ENCODE data around the gene RUSF1. TPM values are rescaled to one million over a fixed set of nuclear protein-coding genes. Genes with fewer than 3 reads are reported as not detected.
"Not testable (repeated sequence)": the region's sequence is repeated elsewhere in the genome, so short reads cannot be mapped to it uniquely, and the experiment has no call there.

The RUSF1 gene
- polyA plus RNA-seq, 1 donor = 77.8 TPM

GRCh38 chr16:31521368-31521767 is 13.2 kb upstream of the RUSF1 start:
- DNase-seq = no peak

DNA sequence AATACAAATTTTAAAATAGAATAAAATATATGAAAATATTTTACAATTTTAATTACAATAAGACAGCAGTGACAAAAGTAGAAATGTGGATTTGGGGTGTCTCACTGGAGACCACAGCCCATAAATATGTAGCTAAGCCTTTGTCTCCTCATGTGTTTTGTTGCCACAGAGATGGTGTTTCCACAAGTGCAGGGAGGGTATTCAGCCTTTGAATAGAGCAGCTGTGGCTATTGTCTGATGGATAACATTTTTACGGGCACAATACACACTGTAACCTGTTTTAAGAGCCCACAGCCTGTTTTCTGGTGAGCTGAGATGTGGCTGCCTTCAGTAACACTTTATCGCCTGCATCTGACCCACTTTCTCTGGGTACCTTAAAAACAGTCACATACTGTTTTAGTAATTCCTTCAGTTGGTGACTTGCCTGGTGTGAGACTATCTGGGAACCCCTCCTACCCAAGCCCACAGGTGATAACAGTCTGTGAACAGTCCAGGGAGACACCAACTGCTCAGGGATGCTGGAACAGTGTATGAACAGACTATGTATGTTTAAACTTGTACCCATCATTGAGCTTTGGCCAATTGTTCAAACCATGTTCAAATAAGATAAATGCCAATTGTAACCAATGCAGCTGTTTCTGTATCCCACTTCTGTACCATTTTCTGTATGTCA is 11.7 kb upstream of the RUSF1 start:
- DNase-seq = no peak

- no peak for DNase-seq
Measured at GRCh38 chr16:31517800-31518402, 9.7 kb upstream of the RUSF1 start.

DNA sequence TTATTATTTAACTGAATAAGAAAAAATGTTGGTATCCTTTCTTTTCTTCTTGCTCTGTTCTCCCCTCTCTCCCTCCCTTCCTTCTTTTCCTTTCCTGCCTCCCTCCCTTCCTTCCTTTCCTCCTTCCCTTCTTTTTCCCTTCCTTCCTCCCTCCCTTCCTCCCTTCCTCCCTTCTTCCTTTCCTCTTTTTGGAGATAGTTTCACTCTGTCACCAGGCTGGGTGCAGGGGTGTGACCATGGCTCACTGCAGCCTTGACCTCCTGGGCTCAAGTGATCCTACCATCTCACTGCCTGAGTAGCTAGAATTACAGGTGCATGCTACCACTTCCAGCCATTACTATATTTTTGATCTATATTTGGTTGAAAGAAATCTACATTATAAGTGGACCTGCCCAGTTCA is 5.7 kb upstream of the RUSF1 start:
- no peak for DNase-seq

GRCh38 chr16:31513126-31513525 is 4.9 kb upstream of the RUSF1 start:
- DNase-seq = no peak

- no peak for DNase-seq
Measured at GRCh38 chr16:31508706-31509195, 560 bp upstream of the RUSF1 start.

DNA sequence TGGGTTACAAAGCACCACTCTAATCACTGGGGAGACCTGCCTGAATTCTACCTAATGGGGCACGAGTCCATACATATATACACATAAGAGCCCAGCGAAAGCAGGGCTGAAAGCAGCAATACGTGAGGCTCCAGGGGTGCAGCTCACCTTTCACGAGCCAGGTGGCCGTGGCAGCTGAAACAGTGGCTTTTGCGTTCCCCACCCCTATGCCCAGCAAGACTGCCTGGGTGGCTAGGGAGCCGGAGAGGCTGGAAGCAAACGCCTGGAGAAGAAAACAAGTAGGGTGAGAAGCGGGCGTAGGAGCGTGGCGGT is 618 bp downstream of the RUSF1 start:
- DNase-seq = no peak

DNA sequence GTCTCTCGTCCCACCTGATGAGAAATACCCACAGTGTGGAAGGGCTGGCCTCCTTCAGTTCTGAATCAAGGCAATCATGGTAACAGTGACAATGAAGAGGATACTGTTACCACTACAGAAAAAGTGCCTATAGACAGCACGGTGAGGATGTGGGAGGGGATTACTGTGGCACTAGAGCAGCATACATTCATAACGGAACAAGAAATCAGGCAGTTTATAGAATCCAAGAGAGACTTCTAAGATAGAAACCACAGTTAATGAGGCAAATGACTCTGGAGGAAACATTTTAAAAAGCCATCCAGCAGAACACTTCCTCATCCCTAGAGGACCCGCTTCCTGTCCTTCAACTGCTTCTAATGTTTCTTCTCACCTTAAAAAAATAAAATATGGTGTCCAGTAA is 2.7 kb downstream of the RUSF1 start:
- DNase-seq = no peak

DNA sequence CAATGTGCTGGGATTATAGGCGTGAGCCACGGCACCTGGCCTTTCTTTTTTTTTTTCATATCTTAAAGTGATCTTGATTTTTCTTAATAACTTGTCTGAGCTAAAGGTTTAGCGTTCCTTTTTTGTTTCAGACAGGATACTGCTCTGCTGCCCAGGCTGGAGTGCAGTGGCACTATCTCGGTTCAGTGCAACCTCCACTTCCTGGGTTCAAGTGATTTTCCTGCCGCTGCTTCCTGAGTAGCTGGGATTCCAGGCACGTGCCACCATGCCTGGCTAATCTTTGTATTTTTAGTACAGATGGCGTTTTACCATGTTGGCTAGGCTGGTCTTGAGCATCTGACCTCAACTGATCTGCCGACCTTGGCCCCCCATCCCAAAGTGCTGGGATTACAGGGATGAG is 4.0 kb downstream of the RUSF1 start:
- DNase-seq = no peak

- not testable (repeated sequence) for DNase-seq
Measured at GRCh38 chr16:31503555-31503954, 4.6 kb downstream of the RUSF1 start.

DNA sequence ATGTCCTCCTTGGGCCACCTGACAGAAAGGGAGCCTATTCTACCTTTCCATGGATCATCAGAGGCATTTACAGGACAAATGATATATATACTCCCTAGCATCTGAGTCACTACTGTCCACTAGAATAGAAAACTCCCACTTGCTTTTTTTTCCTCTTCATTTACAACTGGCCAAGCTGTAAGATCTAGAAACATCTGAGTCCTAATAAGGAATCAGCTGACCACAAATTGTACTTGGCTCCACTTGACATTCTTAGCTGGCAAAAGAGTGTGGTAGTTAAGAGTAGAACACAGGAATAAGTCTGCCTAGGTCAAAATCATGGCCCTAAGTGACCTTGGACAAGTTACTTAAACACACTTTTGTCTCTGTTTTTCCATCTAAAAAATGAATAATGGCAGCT is 5.2 kb downstream of the RUSF1 start:
- no peak for DNase-seq

DNA sequence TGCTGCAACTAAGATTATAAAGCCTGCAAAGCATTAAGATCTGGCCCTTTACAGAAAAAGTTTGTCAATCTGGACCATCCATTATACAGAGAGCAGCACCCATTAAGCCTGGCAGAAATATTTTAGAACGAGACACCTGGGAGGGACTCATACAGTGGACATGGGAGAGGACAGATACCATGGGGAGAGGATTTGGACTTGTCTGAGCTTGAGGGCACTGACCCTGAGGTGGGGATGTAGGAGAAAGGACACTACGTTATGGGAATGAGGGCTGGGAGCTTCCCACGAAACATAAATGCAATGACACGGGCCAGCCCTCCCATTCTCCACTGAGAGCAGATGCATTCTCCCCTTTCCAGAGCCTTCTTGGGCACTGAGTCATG is 6.2 kb downstream of the RUSF1 start:
- DNase-seq = no peak

DNA sequence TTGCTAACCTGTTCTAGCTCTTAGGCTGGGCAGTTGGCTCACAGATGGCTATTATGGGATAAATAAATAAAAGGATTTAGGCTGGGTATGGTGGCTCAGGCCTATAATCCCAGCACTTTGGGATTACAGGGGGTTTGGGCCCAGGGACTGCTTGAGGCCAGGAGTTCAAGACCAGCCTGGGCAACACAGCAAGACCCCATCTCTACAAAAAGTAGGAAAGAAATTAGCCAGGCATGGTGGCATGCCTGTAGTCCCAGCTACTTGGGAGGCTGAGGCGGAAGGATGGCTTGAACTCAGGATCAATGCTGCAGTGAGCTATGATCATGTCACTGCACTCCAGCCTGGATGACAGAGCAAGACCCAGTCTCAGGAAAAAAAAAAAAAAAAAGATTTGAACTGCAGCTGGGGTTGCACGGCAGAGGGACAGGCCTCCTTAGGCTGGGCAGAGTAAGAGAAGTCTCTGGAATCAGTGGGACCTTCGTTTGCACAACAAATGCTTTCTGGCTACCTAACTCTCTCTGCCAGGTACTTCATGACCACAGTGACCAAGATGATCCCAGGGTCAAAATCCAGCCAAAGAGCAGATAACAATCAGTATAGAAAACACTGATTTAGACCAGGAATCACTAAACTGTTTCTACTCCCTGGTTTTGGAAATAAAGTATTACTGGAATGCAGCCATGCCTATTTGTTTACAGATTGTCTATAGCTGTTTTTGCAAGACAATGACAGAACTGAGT is 6.8 kb downstream of the RUSF1 start:
- no peak for DNase-seq

DNA sequence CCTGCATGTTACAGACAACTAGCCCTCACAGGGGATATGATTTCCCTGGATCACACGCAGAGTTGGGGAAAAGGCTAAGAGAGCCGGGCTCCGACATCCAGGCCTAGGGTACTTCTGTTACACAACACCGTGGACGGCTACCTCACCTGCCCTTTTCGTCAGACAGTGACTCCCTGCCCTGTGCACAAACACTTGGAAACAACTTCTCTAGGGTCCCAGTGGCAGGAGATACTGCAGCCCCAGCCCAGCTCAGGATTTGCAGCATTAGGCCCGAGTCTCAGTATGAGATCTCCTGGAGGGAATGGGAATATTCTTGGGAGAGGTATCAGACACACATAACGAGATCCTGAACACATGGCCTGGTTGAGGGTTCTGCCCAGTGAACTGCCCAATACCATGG is 8.3 kb downstream of the RUSF1 start:
- no peak for DNase-seq

DNA sequence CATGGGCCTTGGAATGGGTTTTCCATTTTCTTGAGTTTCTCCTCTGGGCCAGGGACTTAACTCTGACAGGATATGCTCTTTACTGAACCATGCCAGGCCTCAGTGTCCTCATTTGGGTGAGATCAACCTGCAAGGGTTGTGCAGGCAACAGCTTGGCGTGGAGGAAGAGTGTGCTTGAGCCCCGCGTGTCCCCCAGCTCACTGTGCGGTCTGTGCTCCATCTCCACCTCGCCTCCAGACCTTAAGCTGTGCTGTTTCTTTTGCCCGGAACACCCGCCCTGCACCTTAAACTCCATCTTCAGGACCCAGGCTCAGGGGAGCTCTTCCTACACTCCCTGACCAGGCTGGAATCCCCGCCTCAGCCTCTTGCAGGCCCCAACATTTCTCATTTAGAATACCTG is 9.7 kb downstream of the RUSF1 start:
- DNase-seq = no peak

- no peak for DNase-seq
Measured at GRCh38 chr16:31496670-31497069, 11.5 kb downstream of the RUSF1 start.

DNA sequence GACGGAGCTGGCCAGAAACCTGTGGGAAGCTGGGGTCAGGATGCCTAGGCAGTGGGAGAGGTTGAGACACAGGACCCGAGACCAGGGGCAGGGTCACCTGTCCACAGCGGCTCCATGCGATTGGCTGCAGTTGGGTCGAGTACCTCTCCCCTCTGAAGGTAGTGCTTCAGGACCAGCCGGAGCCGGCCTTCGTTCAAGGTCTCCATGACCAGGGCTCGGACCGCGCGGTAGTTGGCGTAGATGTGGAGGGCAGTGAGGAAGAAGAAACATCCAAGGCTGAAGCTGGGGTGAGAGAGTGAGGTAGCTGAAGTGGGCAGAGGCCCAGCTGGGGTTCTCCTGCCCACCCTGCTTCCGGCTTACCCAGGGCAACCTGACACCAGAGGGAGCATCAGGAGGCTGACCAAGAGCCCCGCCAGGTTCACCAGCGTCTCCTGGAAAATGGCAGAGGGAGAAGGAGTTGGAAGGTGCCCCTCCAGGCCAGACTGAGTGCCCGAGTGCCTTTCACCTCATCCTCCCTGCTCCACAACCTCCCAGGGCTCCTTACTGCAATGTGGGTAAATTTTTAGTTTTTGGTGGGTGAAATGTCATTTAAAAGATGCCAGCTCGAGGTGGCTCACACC is 14.6 kb downstream of the RUSF1 start:
- DNase-seq = no peak

GRCh38 chr16:31491778-31492418 is 16.3 kb downstream of the RUSF1 start:
- DNase-seq = no peak

- no peak for DNase-seq
Measured at GRCh38 chr16:31489616-31490584, 18.3 kb downstream of the RUSF1 start.

DNA sequence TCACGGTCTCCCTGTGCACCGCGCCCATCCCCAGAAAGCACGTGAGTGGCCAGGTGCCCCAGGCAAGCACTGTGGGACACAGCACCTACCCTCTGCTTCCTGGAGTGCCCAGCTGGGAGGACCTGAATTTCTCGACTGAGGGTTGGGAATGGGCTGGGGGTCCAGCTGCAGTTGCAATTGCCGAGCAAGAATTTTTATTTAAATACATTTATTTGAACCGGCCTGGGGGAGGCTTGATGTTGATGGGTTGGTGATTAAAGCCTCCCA is 19.0 kb downstream of the RUSF1 start:
- no peak for DNase-seq

DNA sequence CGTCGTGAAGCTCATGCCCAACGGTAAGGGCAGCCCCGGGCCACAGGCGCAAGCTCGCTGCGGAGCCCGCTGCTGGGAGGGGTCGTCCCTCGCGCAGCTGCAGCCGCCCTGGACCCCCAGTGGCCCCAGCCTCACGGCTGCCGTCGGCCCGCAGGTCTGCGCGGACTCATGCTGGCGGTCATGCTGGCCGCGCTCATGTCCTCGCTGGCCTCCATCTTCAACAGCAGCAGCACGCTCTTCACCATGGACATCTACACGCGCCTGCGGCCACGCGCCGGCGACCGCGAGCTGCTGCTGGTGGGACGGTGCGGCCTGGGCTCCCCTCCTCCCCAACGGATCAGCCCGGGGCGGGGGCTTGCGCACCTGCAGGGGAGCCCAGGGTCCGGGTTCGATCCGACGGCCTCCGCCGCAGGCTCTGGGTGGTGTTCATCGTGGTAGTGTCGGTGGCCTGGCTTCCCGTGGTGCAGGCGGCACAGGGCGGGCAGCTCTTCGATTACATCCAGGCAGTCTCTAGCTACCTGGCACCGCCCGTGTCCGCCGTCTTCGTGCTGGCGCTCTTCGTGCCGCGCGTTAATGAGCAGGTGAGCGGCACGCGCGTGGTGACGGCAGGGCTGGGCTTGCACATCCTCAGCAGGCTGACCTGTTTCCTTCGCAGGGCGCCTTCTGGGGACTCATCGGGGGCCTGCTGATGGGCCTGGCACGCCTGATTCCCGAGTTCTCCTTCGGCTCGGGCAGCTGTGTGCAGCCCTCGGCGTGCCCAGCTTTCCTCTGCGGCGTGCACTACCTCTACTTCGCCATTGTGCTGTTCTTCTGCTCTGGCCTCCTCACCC is 19.5 kb downstream of the RUSF1 start:
- DNase-seq = no peak

Measured in left kidney (tissue), 2 donors.